Stimulated activated naive CD4-positive, alpha-beta T cell treated with Interleukin-2 at 50 U/mL for 16 hours (primary cell): ENCODE results near the gene KCNIP1.

Source experiments
- DNase-seq: peaks from one replicate; lab custom pipeline; 2025; lab: John Stamatoyannopoulos, UW

Gene KCNIP1

DNA sequence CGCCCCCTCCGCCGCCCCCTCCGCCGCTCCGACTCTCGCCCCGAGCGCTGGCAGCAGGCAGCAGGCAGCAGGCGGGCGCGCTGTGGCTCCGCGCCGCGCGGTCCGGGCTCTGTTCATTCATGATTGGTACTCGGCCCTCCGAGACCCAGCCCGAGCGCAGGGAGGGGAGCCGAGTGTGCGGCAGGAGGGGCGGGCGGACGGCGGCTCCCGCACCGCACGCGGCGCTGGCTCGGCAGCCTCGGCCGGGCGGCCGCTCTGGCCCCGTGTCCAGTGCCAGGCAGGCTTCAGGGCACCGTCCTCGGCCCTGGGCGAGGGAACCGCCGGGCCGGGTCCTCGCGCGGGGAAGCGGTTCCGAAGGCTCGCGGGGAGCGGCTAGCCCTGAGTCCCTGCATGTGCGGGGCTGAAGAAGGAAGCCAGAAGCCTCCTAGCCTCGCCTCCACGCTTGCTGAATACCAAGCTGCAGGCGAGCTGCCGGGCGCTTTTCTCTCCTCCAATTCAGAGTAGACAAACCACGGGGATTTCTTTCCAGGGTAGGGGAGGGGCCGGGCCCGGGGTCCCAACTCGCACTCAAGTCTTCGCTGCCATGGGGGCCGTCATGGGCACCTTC is at the start of gene KCNIP1:
TSS of gene KCNIP1 (plus strand) at position 31 of the 607 bp plus-strand sequence.
- DNase-seq: no peak

DNA sequence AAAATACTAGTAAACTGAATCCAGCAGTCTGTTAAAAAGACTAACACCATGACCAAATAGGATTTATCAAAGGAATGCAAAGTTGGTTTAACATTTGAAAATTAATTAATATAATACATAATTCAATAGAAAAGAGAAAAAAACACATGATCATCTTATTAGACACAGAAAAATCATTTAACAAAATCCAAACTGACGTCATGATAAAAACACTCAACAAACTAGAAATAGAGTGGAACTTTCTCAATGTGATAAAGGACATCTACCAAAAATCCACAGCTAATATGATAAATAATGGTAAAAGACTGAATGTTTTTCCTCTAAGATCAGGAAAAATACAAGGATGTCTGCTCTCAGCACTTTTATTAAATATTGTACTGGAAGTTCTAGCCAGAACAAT is 40.4 kb upstream of the KCNIP1 start:
- DNase-seq: no peak

DNA sequence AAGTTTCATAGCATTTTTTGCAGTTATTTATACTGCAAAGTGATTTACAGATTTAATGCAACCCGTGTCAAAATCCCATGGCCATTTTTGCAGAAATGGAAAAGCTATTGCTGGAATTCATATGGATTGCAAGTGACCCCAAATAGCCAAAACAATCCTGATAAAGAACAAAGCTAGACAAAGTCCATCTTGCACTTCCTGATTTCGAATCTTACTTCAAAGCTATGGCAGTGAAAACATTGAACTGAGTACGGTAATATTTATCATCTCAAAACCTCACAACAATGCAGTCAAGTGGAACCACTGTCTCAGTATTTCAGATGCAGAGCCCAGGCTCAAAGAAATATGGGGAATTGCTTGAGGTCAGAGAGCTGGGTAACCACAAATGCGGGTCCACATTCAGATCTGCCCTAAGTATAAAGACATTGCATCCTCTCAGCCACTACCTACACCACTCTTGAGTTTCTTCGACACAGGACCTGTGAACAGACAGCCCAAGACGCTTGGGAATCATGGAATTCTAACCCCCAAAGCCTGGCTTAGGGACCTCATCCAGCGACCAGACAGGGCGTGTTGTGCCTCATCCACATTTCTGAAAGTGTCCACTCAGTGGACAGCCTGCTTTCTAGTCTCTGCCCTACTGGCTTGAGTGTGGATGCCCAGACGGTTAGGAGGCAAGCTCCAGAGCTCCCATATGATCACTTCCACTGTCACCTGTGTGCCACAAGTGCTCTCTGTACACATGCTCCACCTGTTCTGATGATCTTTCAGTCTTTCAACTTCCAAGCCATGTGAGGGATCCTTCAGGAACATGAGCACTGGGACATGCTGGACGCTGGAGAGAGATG is 39.3 kb upstream of the KCNIP1 start:
- no peak for DNase-seq

DNA sequence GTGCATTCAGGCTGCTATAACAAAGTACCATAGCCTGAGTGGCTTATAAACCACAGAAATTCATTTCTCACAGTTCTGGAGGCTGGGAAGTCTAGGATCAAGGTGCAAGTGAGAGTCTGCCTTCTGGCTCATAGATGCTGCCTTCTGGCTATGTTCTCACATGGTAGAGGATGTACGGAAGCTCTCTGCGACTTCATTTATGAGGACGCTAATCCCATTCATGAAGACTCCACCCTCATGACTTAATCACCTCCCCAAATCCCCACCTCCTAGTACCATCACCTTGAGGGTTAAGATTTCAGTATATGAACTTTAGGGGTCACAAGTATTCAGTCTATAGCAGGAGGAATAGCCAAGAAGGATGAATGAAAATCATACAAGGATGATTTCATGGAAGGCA is 37.3 kb upstream of the KCNIP1 start:
- DNase-seq: no peak

DNA sequence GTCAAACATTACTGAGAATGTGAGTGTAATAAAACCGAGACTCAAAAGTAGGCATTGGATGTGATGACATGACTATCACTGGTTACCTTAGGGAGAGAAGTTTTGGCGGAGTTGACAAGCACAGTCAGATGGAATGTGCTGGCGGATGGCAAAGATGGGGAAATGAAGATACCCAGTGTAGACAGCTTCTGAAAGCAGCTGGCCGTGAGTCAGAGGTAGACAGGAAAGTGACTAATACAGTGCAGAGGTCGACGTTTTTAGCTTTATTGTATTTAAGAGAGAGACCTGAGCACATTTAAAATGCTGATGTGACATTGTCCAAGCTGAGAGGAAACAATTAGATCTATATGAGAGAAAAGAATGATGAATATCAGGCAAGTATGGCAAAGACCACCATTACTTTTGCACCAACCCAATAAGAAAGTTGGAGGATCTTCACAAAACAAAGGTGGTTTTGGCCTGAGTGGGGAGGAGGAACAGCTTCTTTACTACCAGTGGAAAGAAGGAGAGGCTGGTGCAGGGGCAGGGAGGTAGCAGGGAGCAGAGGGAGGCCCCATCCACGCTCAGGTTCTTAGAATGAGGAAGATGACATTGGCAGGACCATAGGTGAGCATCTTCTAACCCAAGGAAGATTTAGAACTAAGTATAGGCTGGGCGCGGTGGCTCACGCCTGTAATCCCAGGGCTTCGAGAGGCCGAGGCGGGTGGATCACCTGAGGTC is 36.7 kb upstream of the KCNIP1 start:
- DNase-seq: peak; percentile 22

DNA sequence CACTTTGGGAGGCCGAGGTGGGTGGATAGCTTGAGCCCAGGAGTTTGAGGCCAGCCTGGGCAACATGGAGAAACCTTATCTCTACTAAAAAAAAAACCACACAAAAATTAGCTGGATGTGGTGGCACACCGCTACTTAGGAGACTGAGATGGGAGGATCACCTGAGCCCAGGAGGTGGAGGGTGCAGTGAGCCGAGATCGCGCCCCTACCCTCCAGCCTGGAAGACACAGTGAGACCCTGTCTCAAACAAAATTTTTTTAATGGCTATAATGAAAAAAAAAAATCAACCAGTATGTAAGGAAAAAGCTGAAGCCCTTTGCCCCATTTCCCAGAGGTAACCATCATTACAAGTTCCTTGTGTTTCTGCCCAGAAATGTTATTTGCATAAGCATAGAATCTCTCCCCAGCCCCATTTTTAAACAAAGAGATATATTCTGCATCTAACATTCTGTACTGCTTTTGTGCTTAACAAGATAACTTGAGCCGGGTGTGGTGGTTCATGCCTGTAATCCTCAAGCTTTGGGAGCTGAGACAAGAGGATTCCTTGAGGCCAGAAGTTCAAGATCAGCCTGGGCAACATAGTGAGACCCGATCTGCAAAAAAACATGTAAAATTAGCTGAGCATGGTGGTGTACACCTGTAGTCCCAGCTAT is 35.1 kb upstream of the KCNIP1 start:
- DNase-seq: no peak

GRCh38 chr5:170469414-170469813 is 34.4 kb upstream of the KCNIP1 start:
- no peak for DNase-seq

GRCh38 chr5:170470275-170470674 is 33.5 kb upstream of the KCNIP1 start:
- no peak for DNase-seq

- no peak for DNase-seq
Measured at GRCh38 chr5:170470808-170471404, 32.9 kb upstream of the KCNIP1 start.

DNA sequence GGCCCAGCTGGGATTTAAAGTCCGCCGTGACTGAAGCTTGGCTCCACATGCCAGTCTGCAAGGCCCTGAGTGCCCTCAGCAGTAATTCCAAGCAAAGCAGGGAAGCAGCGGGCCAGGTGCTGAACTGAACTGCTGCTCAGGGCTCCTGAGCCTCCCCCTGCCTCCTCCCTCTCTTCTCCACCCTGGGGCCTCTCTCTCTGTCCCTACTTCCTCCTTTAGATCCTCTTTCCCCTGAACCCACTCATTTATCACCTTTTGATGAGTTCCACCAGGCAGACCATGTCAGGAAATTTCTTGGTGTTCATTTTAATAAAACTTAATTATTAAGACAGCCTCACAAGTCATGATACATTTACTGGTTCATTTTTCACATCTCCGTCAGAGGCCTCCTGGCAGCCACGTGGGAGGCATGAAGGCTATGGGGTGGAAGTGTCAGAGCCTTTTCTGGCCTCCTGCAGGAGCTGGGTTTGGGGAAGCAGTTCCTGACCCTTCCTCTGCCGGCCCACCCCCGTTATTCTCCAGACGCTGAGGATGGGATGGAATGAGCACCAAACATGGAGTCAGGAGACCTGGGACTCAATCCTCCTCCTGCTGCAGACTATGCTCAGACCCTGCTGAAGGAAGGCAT is 32.2 kb upstream of the KCNIP1 start:
- DNase-seq: no peak

DNA sequence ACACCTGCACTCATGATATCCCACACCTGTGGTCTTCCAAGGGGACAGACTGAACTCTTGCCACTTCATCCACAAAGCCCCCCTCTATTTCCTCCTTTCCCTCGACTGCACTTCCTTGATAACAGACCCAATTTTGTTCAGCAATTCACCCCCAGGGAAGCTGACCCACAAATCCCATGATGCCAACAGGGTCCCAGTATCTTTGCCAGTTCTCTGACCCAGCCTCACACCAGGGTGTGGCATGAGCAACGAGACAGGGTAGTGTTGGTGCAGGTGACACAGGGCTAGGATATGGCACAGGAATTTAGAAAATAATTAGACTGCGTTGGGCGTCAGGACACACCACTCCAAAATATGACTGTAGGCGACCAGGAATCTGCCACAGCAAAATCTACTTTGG is 30.2 kb upstream of the KCNIP1 start:
- no peak for DNase-seq

DNA sequence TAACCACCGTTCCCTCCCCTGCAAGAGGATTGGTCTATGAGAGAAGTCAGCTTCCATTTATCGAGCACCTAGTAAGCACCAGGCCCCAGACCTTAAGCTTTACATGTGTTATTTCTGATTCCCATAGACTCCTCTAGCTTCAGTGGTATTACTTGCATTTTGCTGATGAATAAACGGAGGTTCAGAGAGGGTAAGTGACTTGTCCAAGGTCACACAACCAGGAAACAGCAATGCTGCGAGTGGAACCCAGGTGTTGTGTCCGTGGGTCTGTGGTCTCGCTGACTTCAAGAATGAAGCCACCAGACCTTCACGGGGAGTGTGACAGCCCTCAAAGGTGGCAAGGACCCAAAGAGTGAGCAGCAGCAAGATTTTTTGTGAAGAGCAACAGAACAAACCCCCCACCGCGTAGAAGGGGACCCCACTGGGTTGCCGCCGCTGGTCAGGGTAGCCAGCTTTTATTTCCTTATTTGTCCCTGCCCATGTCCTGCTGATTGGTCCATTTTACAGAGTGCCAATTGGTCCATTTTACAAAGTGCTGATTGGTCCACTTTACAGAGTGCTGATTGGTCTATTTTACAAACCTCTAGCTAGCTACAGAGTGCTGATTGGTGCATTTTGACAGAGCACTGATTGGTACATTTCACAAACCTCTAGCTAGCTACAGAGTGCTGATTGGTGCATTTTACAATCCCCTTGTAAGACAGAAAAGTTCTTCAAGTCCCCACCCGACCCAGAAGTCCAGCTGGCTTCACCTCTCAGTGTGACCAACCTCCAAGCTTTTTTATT is 29.1 kb upstream of the KCNIP1 start:
- DNase-seq: no peak

DNA sequence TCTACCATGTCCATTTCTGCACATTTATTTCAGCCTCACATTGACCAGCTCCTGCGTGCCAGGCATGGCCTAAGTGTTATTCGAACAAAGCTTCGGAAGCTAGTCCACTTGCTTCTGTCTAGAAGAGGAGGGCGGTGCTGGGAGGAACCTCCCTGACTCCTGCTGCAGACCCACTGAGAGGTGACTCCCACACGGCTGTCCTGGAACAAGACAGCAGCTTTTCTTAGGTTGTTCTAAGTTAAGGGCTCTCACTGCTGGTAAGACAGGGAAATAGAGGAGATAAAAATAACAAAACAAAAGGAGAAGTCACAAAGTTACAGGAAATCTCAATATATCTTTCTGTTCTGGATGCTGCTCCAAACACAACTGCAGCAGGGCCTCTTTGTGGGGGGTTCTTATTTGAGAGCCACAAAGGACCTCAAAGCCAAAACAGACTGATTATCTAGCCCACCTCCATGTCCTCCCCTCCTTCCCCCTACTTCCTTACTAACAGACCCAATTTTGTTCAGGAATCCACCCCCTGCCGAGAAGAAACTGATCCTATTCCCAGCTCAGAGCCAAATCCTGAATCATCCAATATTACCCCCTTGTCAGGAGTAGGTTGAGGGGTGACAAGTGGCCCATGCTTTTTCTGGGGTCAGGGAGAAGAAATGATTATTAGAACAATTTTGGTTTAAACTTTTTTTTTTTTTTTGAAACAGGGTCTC is 28.4 kb upstream of the KCNIP1 start:
- DNase-seq: no peak

DNA sequence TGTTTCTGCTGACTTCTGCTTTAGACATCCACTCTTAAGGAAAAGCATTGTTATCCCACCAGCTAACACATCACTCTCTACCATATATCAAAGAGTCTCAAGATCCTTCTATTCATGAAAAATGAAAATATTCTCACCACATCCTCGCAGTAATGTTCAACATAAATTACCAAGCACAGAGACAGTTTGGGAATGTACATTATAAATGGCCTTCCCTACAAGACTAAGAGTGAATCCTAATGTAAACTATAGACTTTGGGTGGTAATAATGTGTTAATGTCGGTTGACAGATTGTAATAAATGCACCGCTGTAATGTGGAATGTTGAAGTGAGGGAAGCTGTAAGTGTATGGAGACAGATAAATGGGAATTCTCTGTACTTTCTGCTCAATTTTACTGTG is 27.1 kb upstream of the KCNIP1 start:
- DNase-seq: no peak

DNA sequence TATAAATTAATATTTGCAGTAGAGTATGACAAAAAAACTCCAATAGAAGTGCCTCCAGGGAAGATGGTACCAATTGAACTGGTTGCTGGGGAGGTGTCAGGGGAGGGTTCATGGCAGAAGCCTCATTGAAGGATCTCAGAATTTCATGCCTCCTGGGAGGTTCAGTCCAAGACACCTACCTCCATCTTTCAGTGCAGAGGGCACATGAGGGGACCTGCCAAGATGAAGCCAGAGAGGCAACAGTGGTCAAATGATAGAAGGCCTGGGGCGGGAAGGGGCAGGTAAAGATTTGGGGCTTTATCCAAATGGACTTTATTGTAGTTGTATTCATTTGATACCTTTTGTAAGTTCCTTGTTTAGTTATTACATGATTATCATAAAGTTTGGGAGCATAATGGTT is 25.9 kb upstream of the KCNIP1 start:
- DNase-seq: no peak

GRCh38 chr5:170478306-170478705 is 25.5 kb upstream of the KCNIP1 start:
- no peak for DNase-seq

DNA sequence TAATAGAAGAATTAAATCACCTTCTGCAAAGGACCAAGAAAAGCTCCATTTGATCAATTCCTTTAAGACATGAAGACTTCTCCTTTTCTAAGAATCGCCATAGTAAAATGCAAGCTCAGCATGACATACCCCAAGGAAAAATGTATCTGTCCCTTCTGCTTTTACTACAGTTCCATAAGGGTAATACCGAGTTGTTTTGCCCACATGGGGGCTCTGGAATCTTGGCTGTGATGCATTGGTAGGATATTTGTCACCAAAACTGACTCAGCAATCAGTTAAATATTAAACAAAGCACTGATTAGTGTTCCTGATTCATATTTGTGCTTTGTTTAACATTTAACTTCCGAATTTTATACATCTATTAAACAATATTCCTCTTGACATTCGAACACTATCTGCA is 24.3 kb upstream of the KCNIP1 start:
- DNase-seq: no peak

GRCh38 chr5:170480260-170480659 is 23.6 kb upstream of the KCNIP1 start:
- no peak for DNase-seq

- no peak for DNase-seq
Measured at GRCh38 chr5:170481849-170482248, 22.0 kb upstream of the KCNIP1 start.

DNA sequence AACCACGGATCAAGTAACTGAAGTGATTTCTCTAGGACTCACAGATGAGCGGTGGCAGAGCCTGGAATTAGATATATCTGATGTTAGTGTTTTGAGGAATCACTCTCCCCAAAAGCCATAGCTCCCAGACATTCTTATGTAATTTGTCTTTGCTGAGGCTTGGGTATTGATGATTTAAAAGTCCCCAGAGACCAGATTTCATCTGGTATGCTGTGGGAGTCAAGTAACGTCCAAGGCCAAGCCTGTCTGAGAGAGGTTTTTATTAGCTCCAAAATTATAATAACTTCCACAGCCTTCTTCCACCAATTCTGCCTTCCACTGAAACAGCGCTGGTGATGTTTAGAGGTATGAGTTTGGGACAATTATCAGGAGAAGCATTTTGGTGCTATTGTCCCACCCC is 21.3 kb upstream of the KCNIP1 start:
- DNase-seq: no peak
